Karpas-422 (cell line): ENCODE measurements around the gene CCNDBP1. TPM values are rescaled to one million over a fixed set of nuclear protein-coding genes. Genes with fewer than 3 reads are reported as not detected.
"Not testable (repeated sequence)": the region's sequence is repeated elsewhere in the genome, so short reads cannot be mapped to it uniquely, and the experiment has no call there.

Experiments used
- DNase-seq: peaks from one replicate; pipeline ENCODE4 v3.0.0-alpha.2; 2015
- H2AFZ ChIP-seq: fragments of 200-600 bp; sonication (generic); 2 replicates; pipeline ENCODE4 v1.6.1; 2014; ENCODE audit warnings: antibody characterized with exemption, low read length, mixed read lengths
- H3K27ac ChIP-seq: fragments of 200-600 bp; sonication (generic); 2 replicates; pipeline ENCODE4 v1.5.1; 2014; ENCODE audit warnings: mild to moderate bottlenecking, low read length, moderate library complexity
- H3K27me3 ChIP-seq: fragments of 200-600 bp; sonication (generic); 2 replicates; pipeline ENCODE4 v1.6.1; 2014; ENCODE audit warnings: low read length, mixed read lengths
- H3K36me3 ChIP-seq: fragments of 200-600 bp; sonication (generic); 2 replicates; pipeline ENCODE4 v1.6.1; 2014; ENCODE audit warnings: low read length, mixed read lengths; ENCODE audit not compliant: insufficient read depth
- H3K4me1 ChIP-seq: fragments of 200-600 bp; sonication (generic); 2 replicates; pipeline ENCODE4 v1.6.1; 2014; ENCODE audit warnings: mild to moderate bottlenecking, low read length, mixed read lengths
- H3K4me2 ChIP-seq: fragments of 200-600 bp; sonication (generic); 2 replicates; pipeline ENCODE4 v1.6.1; 2014; ENCODE audit warnings: low read length, low read depth, mild to moderate bottlenecking; ENCODE audit not compliant: poor library complexity, severe bottlenecking
- H3K4me3 ChIP-seq: fragments of 200-600 bp; sonication (generic); 2 replicates; pipeline ENCODE4 v1.5.1; 2014; ENCODE audit warnings: mild to moderate bottlenecking, antibody characterized with exemption, low read length, mixed read lengths
- H3K79me2 ChIP-seq: fragments of 200-600 bp; sonication (generic); 2 replicates; pipeline ENCODE4 v1.6.1; 2014; ENCODE audit warnings: mild to moderate bottlenecking, low read length, mixed read lengths
- H3K9ac ChIP-seq: fragments of 200-600 bp; sonication (generic); 2 replicates; pipeline ENCODE4 v1.6.0; 2014; ENCODE audit warnings: low read length
- H3K9me2 ChIP-seq: fragments of 200-600 bp; sonication (generic), shearing (Covaris generic); replicated peaks from 2 replicates; pipeline ENCODE4 v1.6.0; 2014; ENCODE audit warnings: mild to moderate bottlenecking, low read length, moderate library complexity; ENCODE audit not compliant: insufficient read depth
- H3K9me3 ChIP-seq: fragments of 300-700, 200-600 bp; sonication (generic); 2 replicates; pipeline ENCODE4 v1.6.1; 2014; ENCODE audit warnings: low read length, mixed read lengths
- H4K20me1 ChIP-seq: fragments of 200-600 bp; sonication (generic); 2 replicates; pipeline ENCODE4 v1.6.1; 2014; ENCODE audit warnings: mild to moderate bottlenecking, antibody characterized with exemption, low read length, low read depth; ENCODE audit not compliant: insufficient read depth
- total RNA-seq: library from RNA; depleted of rRNA; stranded (reverse); fragments of >200 nt; shearing (Covaris generic); gene quantifications from 2 replicates; pipeline ENCODE4 v1.2.3, GENCODE V29; 2014; ENCODE audit warnings: low replicate concordance

The CCNDBP1 gene
- total RNA-seq, 1 experiment from 2014 or later, result 130 TPM

- Histone ChIP-seq H3K9ac (no peak overlapping the region), H3K4me3 (no peak overlapping the region), H3K4me1 (no peaks in the 10 kb centered on the region), H2AFZ (no peak overlapping the region), H4K20me1 (no peaks in the 10 kb centered on the region), H3K36me3 (peaks cover 56% of the 10 kb centered on the region), H3K9me3 (no peaks in the 10 kb centered on the region), H3K9me2 (no peaks in the 10 kb centered on the region), H3K27me3 (no peaks in the 10 kb centered on the region), H3K79me2 (peaks cover 7% of the 10 kb centered on the region; the same call in 1 of the 2 replicates), H3K4me2 (no peak overlapping the region), H3K27ac (no peak overlapping the region)
- no peak for DNase-seq
Observed at GRCh38 chr15:43165801-43166325, 19.3 kb upstream of the CCNDBP1 start.

DNA sequence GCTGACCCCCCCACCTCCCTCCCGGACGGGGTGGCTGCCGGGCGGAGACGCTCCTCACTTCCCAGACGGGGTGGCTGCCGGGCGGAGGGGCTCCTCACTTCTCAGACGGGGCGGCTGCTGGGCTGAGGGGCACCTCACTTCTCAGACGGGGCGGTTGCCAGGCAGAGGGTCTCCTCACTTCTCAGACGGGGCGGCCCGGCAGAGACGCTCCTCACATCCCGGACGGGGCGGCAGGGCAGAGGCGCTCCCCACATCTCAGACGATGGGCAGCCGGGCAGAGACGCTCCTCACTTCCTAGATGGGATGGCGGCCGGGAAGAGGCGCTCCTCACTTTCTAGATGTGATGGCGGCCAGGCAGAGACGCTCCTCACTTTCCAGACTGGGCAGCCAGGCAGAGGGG, 17.9 kb upstream of the CCNDBP1 start:
- H3K79me2 ChIP-seq, H3K4me1 ChIP-seq, H3K4me2 ChIP-seq, H3K27me3 ChIP-seq, H3K9me2 ChIP-seq, H4K20me1 ChIP-seq, H3K27ac ChIP-seq, H3K9me3 ChIP-seq, H3K4me3 ChIP-seq, H3K9ac ChIP-seq, H2AFZ ChIP-seq, DNase-seq: not testable (repeated sequence)
- H3K36me3 ChIP-seq, result peaks cover 52% of the 10 kb centered on the region

DNA sequence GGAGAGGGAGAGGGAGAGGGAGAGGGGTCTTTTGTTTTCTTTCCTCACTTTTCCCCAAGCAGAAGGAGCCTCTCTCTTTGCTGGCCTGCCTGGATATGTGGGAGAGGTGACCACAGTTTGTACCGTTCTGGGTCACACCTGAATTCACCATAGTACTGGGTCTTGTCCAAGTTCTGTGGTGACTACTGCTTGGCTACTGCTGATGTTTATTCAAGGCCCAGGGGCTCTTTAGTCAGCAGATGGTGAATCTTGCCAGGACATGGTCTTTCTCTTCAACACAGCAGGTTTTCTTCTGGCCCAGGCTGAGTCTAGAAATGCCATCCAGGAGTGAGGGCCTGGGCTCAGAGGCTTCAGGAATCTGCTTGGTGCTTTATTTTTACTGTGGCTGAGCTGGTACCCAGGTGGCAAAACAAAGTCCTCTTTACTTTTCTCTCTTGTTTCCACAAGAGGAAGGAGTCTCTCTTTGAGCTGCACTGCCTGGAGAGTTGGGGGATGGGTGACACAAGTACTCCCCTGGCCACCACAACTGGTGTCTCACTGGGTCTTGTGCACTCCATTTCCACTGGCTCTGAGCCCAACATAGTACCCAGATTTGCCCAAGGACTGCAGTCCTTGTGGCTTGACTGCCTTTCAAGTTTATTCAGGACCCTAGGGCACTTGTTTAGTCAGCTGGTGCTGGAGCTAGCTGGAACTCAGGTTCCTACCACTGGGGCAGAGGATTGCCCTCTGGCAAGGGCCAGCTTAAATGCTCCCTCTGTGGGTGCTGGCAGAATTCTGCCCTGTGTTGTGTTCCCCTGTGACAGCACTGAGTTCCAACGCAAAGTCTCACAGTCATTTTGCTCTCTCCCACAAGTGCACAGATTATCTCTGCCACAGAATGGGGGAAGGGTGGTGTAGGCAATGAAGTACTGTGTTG, 16.8 kb upstream of the CCNDBP1 start:
- Histone ChIP-seq H3K79me2 (0 out of 2 replicates have a peak, but pooled peaks cover 4% of the 10 kb centered on the region), H4K20me1 (no peaks in the 10 kb centered on the region), H3K27me3 (no peaks in the 10 kb centered on the region), H3K36me3 (peaks cover 52% of the 10 kb centered on the region), H3K9me3 (no peaks in the 10 kb centered on the region), H2AFZ (no peak overlapping the region), H3K4me3 (no peak overlapping the region), H3K4me1 (no peaks in the 10 kb centered on the region), H3K9ac (no peak overlapping the region), H3K27ac (no peak overlapping the region), H3K9me2 (no peaks in the 10 kb centered on the region), H3K4me2 (no peak overlapping the region)
- DNase-seq, result no peak

DNA sequence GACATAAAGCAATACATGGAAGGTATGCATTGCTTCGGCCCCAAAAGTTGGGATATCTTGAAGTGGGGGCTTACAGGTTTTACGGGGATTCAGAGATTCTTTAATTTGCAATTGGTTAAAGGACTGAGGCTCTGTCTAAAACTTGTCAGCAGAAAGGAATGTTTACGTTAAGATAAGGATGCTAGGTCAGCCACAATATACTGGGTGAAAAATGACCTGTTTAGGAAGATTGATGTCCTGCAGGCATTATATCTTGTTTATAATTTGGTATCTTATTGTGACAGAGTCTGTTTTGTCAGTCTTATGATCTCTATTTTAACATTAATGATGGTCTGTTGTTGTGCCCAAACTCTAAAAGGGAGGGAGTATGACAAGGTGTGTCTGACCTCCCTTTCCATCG, 15.3 kb upstream of the CCNDBP1 start:
- H3K79me2 ChIP-seq, result no peaks in the 10 kb centered on the region
- H2AFZ ChIP-seq, result no peak overlapping the region
- H3K9me3 ChIP-seq, result no peaks in the 10 kb centered on the region
- H3K4me1 ChIP-seq, result no peaks in the 10 kb centered on the region
- peaks cover 47% of the 10 kb centered on the region for H3K36me3 ChIP-seq
- no peaks in the 10 kb centered on the region for H3K27me3 ChIP-seq
- no peak overlapping the region for H3K27ac ChIP-seq
- no peak overlapping the region for H3K4me3 ChIP-seq
- H4K20me1 ChIP-seq, result no peaks in the 10 kb centered on the region
- DNase-seq, result no peak
- no peaks in the 10 kb centered on the region for H3K9me2 ChIP-seq
- H3K9ac ChIP-seq, result no peak overlapping the region
- H3K4me2 ChIP-seq, result no peak overlapping the region

GRCh38 chr15:43175656-43176309, 9.4 kb upstream of the CCNDBP1 start:
- not testable (repeated sequence) for H2AFZ ChIP-seq, H3K4me1 ChIP-seq, H3K27me3 ChIP-seq, H3K79me2 ChIP-seq, DNase-seq, H4K20me1 ChIP-seq, H3K9me2 ChIP-seq, H3K4me2 ChIP-seq, H3K27ac ChIP-seq, H3K9me3 ChIP-seq, H3K9ac ChIP-seq, H3K4me3 ChIP-seq
- peaks cover 28% of the 10 kb centered on the region for H3K36me3 ChIP-seq

DNA sequence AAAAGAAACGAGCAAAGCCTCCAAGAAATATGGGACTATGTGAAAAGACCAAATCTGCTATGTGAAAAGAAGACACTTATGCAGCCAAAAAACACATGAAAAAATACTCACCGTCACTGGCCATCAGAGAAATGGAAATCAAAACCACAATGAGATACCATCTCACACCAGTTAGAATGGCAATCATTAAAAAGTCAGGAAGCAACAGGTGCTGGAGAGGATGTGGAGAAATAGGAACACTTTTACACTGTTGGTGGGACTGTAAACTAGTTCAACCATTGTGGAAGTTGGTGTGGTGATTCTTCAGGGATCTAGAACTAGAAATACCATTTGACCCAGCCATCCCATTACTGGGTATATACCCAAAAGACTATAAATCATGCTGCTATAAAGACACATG, 8.1 kb upstream of the CCNDBP1 start:
- H3K79me2 ChIP-seq, H3K9ac ChIP-seq, H3K4me2 ChIP-seq, DNase-seq, H3K4me3 ChIP-seq, H3K27me3 ChIP-seq, H3K4me1 ChIP-seq, H3K27ac ChIP-seq, H4K20me1 ChIP-seq, H2AFZ ChIP-seq, H3K9me2 ChIP-seq, H3K9me3 ChIP-seq: not testable (repeated sequence)
- H3K36me3 ChIP-seq, result peaks cover 31% of the 10 kb centered on the region; the same call in 1 of the 2 replicates

DNA sequence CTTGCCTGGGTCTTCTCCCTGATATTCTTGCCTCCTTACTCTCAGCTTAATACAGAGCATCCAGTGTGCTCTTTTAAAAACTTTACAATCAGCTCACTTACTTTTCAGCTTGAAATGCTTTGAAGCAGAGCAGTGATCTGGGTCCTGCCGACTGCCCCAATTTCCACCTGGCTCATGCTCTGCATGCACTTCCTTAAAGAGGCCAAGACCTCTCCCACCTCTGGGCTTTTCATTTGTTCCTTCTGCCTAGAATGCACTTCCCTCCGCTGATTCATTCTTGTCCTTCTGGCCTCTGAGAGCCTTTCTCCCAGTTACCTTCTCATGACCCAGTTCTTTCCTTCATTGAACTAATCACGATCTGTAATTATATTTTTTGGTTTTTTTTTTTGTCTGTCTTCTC, 1.9 kb upstream of the CCNDBP1 start:
- H3K4me1 ChIP-seq, result peaks cover 15% of the 10 kb centered on the region
- H2AFZ ChIP-seq, result no peak overlapping the region
- no peak overlapping the region for H3K4me2 ChIP-seq
- H3K79me2 ChIP-seq, result peaks cover 22% of the 10 kb centered on the region
- H3K9me3 ChIP-seq, result no peaks in the 10 kb centered on the region
- no peak for DNase-seq
- no peaks in the 10 kb centered on the region for H3K27me3 ChIP-seq
- no peak overlapping the region for H3K27ac ChIP-seq
- H3K9me2 ChIP-seq, result no peaks in the 10 kb centered on the region
- no peaks in the 10 kb centered on the region for H4K20me1 ChIP-seq
- H3K36me3 ChIP-seq, result peaks cover 18% of the 10 kb centered on the region; the same call in 1 of the 2 replicates
- H3K9ac ChIP-seq, result no peak overlapping the region
- H3K4me3 ChIP-seq, result no peak overlapping the region

- H3K4me1 ChIP-seq, result peaks cover 15% of the 10 kb centered on the region
Observed at GRCh38 chr15:43184407-43185124, 637 bp upstream of the CCNDBP1 start.

More at GRCh38 chr15:43184407-43185124, 637 bp upstream of the CCNDBP1 start:
- Histone ChIP-seq H3K79me2 (peaks cover 24% of the 10 kb centered on the region), H3K9ac (no peak overlapping the region), H3K27ac (no peak overlapping the region), H3K9me2 (no peaks in the 10 kb centered on the region), H3K27me3 (no peaks in the 10 kb centered on the region), H3K36me3 (peaks cover 27% of the 10 kb centered on the region; the same call in 1 of the 2 replicates), H3K4me3 (no peak overlapping the region), H2AFZ (no peak overlapping the region), H3K4me2 (no peak overlapping the region), H4K20me1 (no peaks in the 10 kb centered on the region), H3K9me3 (no peaks in the 10 kb centered on the region)
- DNase-seq, result no peak
